HUDEP-2 (cell line): ENCODE data around the gene SERPINA12.
A peak's percentile ranks its signal among the peaks of the same experiment; 100 is the strongest.

Source experiments
- DNase-seq, 76 experiments: peaks; one replicate each; lab custom pipeline; 2025; ENCODE audit not compliant: unreplicated experiment in 76 of 76; lab: John Stamatoyannopoulos, UW

SERPINA12 gene, protein sequence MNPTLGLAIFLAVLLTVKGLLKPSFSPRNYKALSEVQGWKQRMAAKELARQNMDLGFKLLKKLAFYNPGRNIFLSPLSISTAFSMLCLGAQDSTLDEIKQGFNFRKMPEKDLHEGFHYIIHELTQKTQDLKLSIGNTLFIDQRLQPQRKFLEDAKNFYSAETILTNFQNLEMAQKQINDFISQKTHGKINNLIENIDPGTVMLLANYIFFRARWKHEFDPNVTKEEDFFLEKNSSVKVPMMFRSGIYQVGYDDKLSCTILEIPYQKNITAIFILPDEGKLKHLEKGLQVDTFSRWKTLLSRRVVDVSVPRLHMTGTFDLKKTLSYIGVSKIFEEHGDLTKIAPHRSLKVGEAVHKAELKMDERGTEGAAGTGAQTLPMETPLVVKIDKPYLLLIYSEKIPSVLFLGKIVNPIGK

DNA sequence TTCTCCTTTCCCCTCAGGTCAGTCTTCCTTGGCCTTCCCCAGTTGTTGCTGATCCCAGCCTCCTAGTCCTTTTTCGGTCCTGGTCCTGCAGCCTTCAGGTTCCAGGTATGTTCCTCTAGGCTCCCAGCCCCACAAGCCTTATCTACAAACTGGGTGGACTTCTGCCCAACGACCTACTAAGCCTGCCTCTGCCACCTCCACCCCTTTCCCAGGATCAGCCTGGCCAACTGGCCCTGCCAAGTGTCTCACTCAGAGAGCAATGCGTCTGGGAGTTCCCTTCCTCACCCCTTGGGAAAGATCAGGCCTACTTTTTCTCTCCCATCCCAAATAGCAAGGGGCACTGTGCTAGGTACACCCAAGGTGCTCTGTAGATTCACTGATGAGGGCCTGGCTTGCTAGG lies at the start of gene SERPINA12:
Gene SERPINA12, minus strand, starts transcription at position 114 of the 400 bp plus-strand sequence. CDS start 11,072 bp downstream, outside the sequence.
- no peak for DNase-seq

DNA sequence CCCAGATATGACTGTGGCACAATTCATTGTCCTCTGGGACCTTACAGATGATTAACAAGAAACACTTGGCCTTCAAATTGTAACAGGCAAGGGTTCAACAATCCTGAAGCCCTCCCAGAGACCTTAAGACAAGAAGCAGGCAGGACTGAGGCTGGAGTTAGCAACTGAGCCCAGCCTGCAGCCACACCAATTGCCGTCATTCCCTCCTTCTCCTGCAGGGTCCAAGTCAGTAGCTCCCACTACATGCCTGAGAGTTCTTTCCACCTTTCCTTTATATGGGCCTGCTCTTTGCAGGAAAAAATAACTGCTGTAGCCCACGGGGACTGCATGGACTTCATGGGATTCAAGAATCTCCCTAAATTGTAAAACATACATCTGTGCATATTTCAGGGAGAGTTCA lies 49.6 kb upstream of the SERPINA12 start:
- DNase-seq: no peak

DNA sequence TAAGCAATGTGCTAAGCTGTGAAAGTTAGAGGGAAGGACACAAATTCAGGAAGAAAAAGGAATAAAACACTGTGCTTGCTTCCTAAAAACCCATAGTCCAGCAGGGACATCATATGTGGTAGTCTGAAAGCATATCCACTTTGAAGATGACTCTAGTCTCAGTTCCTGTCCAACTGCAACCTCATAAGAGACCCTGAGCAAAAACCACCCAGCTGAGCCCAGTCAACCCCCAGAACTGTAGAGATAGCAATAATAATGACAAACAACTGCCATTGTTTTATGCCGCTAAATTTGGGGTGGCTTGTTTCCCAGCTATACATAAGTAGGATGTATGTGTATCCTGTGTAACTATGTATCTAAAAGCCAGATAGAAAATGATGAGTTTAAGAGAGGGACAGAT lies 48.1 kb upstream of the SERPINA12 start:
- DNase-seq: no peak

DNA sequence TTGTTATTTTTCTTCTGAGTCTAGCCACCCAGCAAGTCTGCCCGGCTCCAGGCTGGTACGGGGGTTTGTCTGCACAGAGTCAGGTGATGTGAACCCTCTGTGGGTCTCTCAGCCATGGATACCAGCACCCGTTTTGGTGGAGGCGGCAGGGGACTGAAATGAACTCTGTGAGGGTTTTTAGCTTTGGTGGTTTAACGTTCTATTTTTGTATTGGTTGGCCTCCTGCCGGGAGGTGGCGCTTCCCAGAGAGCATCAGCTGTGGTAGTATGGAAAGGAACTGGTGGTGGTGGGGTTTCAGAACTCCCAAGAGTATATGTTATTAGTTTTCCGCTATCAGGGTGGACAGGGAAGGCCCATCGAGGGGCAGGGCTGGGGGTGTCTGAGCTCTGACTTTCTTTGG lies 46.7 kb upstream of the SERPINA12 start:
- no peak for DNase-seq

DNA sequence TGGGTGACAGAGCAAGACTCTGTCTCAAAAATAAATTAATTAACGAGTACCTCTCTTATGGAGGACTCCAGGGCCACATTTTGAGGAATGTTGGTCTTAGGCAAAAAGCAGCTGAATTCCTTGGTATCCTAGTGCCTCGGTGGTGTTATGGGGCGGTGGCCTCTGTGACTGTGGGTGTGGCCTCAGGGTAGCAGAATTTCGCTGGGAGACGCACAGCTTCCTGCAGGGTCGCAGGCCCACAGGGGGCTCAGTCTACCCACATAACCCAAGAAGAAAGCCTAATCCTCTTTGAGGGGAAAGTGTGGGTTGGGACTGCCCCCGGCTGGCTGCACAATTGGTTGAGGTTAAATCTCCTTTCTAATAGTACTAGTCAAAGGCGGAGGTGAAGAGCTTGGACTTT lies 40.8 kb upstream of the SERPINA12 start:
- DNase-seq: no peak

DNA sequence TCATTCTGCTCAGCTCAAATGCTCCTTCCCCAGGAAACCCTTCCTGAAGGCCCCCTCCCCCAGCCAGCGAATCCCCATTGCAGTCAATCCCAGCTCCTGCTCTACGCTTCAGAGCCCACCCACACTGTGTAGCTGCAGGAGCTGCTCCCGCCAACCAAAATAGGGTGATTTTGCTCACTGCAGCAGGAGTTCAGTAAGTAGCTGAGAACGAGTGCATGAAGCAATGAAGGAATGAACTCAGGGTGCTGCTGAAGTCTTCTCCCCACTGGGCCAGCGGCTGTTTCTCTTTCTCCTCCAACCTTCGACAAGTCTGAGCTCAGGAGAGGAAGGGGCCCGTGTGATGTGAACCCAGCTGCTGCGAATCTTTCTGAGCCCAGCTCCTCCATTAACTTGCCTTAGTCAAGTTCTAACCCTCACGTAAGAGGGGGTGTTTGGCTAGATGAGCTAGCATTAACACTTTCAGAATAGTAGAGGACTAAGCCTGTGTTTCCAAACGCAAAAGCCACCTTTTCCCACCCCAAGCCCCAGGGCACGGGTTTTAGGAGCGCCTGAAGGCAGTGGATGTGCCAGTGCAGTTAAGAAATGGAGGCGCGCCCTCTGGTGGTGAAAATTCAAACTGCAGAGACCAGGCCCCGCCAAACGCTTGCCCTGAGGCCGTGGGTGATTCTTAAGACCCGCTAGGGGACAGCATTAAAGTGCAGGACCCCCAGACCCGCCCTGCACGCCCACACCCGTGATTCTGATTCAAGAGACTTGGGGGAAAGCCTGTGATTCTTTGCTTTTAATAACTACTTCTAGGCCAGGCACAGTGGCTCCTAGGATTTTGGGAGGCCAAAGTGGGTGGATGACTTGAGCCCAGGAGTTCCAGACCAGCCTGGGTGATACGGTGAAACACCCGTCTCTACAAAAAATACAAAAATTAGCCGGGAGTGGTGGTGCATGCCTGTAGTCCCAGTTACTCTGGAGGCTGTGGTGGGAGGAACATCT lies 40.0 kb upstream of the SERPINA12 start:
- peak in 39 of 76 experiments; percentile 1 to 55 (median 29) for DNase-seq

DNA sequence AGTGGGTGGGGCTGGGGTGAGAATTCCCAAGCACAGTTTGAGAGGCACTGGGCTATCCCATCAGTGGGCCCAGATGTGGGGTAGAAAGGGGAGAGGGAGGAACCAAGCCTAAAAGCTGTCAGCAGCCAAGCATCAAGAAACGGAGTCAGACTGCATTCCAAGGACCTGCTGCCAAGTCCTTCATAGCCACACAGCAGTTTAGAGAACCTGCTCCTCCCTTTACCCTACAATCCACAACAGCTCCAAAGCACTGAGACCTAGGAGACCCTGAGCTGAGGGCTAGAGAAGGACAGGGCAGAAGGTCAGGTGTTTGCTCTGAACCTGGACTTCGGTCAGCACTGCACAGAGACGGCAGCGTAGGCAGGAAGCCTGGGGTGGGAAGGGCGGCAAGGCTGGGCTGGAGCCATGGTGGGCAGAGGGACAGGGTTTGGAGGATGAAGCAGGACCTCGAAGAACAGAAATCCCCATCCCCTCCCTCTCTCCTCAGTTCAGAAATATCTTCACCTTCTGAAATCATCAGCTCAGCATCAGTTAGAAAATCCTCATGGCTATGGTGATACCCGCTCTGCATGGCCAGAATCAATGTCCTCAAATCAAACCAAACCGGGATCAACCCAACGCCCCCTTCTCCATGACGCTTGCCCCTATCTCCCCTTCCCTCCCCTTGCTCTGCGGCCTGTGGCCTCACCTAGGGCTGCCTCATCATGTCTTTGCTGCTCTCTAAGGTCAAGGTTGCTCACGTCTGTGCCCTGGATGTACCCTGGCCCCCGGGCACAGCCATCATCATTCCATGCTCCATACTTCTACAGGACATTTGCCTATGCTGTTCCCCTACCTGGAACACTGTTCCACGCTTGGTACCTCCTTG lies 39.1 kb upstream of the SERPINA12 start:
- DNase-seq: no peak

DNA sequence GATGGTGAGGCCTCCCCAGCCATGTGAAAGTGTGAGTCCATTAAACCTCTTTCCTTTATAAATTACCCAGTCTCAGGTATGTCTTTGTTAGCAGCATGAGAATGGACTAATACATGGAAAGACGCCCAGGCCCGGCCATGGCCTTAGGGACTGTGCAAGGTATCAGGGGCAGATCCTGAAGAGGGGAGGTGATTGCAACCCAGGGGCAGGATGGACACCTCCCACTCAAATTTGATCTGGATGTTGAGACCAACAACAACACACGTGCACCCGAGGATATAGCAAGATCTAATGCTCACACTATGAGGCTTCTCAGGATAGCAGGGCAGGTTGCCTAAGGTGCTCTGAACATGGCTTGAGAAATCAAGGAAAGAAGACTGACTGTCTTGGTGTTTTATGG lies 38.5 kb upstream of the SERPINA12 start:
- DNase-seq: no peak

DNA sequence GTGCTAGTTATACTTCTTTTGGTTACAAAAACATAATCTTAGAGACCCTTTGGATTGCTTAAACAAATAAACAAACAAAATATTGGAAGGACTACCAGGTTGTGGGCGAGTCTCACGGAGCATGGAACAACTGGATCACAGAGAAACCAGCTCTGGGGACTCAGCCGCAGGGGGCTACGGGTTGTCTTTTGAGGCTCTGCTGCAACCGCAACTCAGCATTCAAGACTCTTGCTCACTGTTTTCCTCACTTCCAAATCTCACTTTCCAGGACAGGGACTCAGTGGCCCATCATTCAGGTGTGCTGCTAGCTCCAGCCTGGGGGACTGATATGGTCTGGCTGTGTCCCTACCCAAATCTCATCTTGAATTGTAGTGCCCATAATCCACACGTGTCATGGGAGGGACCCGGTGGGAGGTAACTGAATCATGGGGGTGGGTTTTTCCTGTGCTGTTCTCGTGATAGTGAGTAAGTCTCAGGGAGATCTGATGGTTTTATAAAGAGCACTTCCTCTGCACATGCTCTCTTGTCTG lies 37.9 kb upstream of the SERPINA12 start:
- no peak for DNase-seq

DNA sequence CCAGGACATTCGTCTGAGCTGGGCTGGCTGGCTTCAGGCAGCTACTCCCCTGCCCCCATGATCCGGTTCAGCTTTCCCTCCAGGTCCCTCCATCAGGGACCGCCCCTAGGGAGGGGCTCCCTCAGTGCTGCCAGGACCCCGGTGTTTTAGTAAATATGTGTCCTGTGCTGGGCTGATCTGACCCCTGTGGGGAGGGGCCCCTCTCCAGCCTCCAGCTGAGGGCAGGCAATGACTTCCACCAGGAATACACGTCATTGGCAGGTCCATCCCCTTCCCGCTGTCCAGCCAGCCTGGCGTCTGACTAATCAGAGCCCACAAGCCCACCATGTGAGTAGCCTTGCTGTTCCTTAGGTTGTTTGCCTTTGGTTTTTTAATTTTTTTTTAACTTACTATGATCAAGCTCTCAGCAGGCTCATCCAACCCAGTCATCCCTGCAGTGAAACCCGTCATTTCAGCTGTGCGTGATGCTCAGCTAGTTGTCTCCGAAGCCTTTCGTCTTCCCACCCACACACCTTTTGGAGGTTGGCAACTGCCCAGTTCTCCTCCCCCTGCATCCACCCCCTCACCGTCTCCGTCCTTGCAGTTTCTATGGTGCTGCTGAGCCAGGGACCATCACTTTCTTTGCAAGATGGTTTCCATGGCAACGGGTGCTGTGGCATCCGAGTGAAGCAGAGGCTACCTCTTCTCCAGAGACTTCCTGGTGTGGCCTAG lies 36.0 kb upstream of the SERPINA12 start:
- no peak for DNase-seq

DNA sequence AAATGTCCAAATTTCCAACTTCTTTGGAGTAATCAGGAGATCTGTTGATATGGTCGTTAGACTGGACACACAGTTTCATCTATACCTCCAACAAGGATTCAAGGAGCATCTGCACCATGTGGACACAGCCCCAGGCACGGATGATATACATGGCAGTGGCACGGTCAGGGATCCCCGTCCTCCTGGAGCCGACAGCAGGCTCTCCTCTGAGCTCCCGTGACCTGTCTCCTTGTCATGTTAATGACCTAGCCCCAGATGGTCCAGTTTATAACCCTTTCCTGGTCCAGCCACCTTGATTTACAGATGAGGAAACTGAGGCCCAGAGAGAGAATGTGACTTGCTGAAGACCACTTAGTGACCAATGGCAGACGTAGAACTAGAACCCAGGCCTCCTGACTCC lies 35.5 kb upstream of the SERPINA12 start:
- DNase-seq: no peak

DNA sequence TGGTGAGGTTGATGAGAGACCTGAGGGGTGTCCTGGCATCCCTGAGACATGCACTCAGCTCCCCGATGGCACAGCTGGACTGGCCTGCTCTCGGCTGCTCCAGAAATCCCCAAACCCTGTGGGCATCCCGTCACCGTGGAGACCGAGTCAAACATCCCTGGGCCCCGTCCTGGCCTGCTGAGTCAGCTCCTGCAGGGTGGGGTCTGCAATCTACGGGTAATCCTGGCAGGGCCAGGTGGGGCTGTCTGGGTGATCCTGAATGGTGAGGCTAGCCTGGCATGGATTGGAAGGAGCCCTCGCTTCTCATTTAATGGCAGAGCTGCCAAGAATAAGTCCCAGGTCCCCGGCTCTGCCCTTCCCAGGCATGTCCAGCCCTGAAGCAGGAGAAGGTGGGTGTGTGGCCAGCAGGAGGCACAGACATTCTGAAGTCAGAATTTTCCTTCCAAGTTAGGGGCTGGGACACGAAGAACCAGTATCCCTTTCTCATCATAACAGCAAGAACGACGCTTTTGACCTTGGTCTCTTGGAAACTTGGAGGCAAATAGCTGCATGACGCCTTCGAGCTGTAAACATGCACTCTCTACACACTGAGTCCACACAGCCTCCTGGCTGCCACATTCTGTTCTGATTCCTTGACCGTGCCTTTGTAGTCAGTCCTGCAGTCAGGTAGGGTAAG lies 34.3 kb upstream of the SERPINA12 start:
- DNase-seq: no peak

DNA sequence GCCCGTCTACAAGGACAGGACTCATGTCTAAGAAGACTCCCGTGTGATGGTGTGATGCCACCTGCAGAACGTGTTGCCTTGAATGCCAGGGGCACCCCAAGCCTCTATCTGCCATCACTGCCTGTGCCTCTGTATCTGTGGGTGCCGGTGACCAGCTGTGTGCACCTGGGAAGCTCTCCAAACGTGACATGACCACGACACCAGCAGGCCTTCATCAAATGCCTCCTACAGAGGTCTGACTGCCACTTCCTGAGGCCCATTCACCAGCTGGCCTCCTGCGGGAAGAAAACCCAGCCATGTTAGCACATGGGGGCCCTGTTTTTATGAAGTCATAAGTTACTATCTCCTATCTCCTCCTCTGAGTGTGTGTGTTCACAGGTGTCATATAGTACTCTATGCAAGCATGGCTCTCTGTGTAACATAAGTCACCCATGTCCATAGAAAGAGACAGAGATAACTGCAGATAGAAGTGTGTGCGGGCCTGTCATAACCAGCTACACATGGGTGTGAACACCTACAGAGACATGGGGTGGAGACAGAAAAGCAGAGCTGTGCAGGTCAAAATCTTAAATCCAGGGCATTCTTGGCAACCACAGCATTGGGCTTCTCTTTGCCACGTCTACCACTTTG lies 33.7 kb upstream of the SERPINA12 start:
- DNase-seq: no peak

DNA sequence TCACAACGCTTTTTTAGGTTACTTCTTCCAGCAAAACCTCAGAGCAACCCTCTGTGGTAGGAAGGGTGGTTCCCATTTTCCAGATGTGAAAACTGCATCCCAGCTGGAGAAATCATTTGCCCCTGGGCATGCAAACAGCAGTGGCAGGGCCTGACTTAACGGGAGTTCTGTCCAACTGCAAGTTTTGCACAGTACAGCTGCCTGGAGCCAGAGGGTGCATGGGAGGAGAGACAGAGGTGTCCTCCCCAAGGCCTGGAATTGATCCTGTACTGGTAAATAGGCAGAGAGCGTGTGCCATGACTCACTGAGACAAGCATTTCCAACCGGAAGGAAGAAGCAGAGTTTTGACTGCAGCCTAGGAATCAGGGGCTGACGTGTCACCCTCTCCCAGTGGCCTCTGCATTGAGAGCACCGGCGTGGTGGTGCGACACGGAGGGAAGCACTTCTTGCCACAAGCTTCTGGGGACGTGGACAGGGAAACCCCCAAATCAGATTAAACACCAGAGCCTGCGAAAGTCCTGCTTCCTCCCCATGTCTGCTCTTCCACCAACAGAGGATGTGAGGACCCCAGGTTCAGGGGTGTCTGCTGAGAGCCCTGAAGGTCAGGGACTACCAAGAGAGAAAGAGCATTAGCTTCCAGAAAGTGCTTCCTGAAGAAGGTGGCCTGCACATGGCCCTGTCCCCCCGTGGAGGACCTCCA lies 33.0 kb upstream of the SERPINA12 start:
- DNase-seq: no peak

DNA sequence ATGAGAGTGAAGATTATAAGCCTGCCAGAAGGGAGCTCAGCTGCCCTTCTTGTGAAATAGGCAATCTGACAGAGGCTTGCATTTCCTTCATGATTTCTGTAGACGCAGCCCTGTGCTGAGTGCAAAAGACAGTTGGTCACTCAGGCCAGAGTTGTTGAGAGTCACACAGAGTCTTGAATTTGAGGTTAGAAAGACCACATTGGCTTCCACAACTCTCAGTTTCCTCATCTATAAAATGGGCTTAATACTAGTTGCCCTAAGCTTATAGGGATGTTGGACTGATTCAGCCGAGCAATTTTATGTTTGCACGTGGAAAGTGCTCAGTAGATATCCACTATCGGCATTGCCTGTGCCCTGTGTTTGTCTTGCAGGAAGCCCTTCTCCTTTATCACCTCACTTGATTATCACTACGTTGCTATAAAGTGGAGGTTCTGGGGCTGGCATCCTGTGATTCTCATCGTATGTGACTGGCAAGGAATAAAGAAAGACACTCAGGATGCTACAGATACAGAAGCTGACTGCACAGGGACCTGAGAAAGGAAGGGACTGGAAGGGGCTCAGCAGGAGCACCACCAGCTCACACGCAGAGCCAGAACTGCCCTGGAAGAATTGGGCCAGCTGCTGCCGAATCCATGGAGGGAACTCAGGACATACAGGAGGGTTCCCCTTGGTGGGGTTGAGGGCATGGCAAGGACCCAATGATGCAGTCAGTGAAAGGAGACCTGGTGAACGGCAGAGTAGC lies 32.1 kb upstream of the SERPINA12 start:
- no peak for DNase-seq

DNA sequence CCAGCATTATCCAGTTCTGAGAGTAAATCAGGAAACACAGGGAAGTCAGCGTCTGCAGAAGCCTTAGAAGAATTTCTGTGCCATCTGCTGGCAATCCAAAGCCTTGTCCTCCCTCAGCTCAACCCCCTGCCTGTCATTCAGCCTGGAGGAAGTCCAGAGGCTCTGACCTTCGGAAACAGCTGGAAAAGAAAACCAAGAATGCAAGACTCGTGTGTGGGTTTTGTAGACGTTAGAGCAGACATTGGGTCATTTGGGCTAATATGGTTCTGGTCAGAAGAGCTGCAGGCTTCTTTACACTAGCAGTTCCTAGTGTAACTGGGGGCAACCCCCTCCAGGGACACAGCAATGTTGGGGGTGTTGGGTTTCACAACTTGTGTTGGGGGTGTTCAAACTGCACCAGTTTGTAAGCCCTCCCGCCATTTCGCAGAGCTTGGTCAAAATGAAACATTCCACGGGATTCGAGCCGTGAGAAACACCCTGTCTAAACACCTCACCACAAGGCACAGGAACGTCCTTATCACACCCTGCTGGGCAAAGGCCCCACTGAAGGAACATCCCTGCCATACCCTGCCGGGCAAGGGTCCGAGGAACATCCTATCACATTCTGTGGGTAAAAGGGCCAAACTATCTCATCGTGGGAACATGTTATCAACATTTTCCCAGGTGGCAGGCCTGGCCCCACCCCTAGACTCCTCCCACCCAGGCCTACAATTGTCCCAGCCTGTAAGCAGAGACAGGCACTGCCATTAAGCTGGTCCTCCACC lies 30.9 kb upstream of the SERPINA12 start:
- peak in 1 of 76 experiments; percentile 12 for DNase-seq

DNA sequence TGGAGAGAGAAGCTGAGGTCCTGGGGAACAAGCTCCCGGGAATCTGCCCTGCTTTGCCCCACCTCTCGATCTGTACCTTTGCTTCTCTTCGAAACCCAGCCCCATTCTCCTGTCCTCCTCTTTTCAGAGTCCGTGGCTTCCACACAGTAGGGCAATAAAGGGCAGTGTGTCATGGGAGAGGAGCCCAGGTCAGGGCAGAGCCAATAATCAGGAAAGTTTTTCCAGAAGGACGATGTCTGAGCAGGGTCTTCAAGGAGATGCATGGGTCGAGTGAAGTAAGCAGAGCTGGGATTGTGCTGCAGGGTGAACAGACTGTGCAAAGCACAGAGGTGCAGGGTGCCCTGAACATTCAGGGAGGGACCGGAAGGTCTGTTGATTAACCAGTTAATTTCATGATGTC lies 29.9 kb upstream of the SERPINA12 start:
- no peak for DNase-seq
